GM13977 (cell line): ENCODE measurements around the gene TIMM29.

ENCODE experiments used
- DNase-seq: peaks from one replicate; pipeline ENCODE4 v3.0.0; 2012; ENCODE audit warnings: low spot score
- in situ Hi-C: fragments of 300-500 bp; cut with MboI; formaldehyde crosslinking; loops from one replicate; pipeline ENCODE4 v1.12.0; 2022; ENCODE audit warnings: low sequenced_read_pairs, low pct_unique_long_range_greater_than_20kb, mixed read lengths, inconsistent platforms; ENCODE audit not compliant: unreplicated experiment
- TF ChIP-seq, protein P1 (sequence below): IDR thresholded peaks from 2 replicates; pipeline ENCODE4 v1.5.1; 2012; ENCODE audit warnings: mild to moderate bottlenecking, control low read depth; ENCODE audit not compliant: insufficient read depth; ENCODE audit errors: extremely low read depth, missing control alignments

Gene TIMM29

DNA sequence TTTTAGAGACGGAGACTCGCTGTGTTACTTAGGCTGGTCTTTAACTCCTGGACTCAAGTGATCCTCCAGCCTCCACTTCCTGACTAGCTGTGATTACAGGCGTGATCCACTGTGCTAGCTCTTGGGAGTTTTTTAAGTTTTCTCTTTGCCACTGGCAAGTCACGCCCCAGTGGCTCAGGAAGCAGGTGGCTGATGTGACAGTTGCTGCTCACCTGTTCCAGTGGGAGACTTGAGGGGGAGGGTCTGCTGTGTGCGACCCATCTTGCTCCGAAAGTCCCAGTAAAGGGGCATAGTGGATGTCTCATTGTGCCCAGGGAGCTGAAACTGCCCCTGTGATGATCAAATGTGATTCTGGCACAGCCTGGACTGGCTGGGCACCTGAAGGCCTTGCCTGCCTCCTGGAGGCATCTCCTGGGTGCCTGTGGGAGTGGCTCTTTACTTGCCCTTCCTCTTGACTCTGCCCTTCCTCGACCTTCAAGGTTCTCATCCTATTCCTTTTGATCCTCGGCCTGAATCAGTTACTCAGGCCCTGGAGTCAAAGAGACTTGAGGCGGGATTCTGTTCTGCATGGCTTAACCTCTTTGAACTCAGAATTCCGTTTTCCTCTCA lies 40.0 kb downstream of the TIMM29 start:
- in situ Hi-C loops = no loop called here
- TF ChIP-seq, protein P1, sequence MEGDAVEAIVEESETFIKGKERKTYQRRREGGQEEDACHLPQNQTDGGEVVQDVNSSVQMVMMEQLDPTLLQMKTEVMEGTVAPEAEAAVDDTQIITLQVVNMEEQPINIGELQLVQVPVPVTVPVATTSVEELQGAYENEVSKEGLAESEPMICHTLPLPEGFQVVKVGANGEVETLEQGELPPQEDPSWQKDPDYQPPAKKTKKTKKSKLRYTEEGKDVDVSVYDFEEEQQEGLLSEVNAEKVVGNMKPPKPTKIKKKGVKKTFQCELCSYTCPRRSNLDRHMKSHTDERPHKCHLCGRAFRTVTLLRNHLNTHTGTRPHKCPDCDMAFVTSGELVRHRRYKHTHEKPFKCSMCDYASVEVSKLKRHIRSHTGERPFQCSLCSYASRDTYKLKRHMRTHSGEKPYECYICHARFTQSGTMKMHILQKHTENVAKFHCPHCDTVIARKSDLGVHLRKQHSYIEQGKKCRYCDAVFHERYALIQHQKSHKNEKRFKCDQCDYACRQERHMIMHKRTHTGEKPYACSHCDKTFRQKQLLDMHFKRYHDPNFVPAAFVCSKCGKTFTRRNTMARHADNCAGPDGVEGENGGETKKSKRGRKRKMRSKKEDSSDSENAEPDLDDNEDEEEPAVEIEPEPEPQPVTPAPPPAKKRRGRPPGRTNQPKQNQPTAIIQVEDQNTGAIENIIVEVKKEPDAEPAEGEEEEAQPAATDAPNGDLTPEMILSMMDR = peak; percentile 10
- peak; percentile 19 for DNase-seq

DNA sequence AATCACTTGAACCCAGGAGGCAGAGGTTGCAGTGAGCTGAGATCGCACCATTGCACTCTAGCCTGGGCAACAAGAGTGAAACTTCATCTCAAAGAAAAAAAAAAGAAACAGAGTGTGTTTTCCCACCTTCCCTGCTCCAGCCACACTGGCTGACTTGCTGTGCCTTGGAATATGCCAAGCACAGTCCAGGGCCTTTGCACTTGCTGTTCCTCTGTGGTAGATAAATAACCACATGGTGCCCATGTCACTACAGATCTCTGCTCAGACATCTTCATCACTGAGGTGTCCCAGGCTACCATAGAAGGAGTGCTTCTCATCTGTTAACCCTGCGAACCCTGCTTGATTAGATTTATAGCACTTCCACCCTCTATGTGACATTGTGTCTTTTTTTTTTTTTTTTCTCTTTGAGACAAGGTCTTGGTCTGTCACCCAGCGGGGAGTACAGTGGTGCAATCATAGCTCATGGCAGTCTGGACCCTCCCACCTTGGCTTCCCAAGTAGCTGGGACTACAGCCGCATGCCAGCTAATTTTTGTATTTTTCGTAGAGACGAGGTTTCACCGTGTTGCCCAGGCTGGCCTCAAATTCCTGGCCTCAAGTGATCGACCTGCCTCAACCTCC lies 42.6 kb downstream of the TIMM29 start:
- TF ChIP-seq, protein P1 = no peak
- no peak for DNase-seq
- in situ Hi-C loops = no loop called here

- TF ChIP-seq, protein P1 = no peak
- in situ Hi-C loops = no loop called here
- DNase-seq = no peak
These were observed 46.9 kb downstream of the TIMM29 start for GRCh38 chr19:10975374-10976130.

GRCh38 chr19:10976131-10976892 lies 47.7 kb downstream of the TIMM29 start:
- DNase-seq = no peak
- TF ChIP-seq, protein P1 = no peak
- in situ Hi-C loops = no loop called here

DNA sequence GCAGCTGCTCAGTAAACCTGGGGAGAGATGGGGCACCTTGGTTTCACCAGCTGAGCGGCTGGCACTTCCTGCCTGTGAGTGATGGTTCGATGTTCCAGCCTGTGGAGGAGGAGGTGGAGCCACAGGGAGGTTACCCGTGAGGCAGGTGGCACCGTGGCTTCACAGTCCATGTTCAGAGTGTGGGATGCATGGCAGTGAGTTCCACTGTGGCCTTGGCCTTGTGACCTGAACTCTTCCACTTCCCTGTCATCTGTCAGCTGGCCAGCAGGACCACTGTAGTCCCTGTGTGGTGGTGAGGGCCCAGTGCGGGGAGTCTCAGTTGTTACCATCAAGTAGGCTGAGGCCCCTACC lies 49.1 kb downstream of the TIMM29 start:
- no peak for DNase-seq
- in situ Hi-C loops = no loop called here
- TF ChIP-seq, protein P1 = no peak
